HCT116 (cell line): ENCODE results near the gene GAL. TPM values are rescaled to one million over a fixed set of nuclear protein-coding genes. Genes with fewer than 3 reads are reported as not detected.
"Not testable (repeated sequence)": the region's sequence is repeated elsewhere in the genome, so short reads cannot be mapped to it uniquely, and the experiment has no call there.

ENCODE experiments used
- ATAC-seq: fragments of 200-7000 bp; cut with Tn5 transposase; 2 replicates; pipeline ENCODE4 v1.9.1; 2020; ENCODE audit warnings: mild to moderate bottlenecking, moderate library complexity
- BruUV-seq: library from RNA; stranded (reverse); fragments of 400-500 nt; replicated peaks from 2 replicates; lab custom pipeline; 2021; lab: Mats Ljungman, UMichigan
- CTCF ChIA-PET: fragments of 300-600 bp; sonication (Branson Sonifier 250); formaldehyde crosslinking; loops from one replicate; lab custom pipeline; 2021; ENCODE audit warnings: antibody characterized with exemption; lab: Charles Lee
- POLR2A ChIA-PET: fragments of 300-600, 350-600 bp; sonication (Branson Sonifier 250); formaldehyde crosslinking; loops from one replicate; lab custom pipeline; 2021; ENCODE audit warnings: antibody characterized with exemption; lab: Charles Lee
- RAD21 ChIA-PET, 2 experiments: fragments of 300-600 bp; sonication (Branson Sonifier 250); formaldehyde crosslinking; loops; one replicate each; lab custom pipeline; 2023; ENCODE audit warnings: low total read pairs in 2 of 2; ENCODE audit not compliant: uncharacterized antibody in 2 of 2, unreplicated experiment in 2 of 2, low non-redundant PET in 1 of 2; lab: Charles Lee
- DNase-seq: peaks from one replicate; pipeline ENCODE4 v3.0.0-alpha.2; 2010; ENCODE audit warnings: low read depth, low spot score
- H2AFZ ChIP-seq: fragments of 200-600 bp; shearing (Covaris generic), sonication (generic); 2 replicates; pipeline ENCODE4 v1.6.1; 2017; ENCODE audit warnings: low read depth, mixed run types, mixed read lengths, antibody characterized with exemption, low read length; ENCODE audit not compliant: poor library complexity, severe bottlenecking
- H3K27ac ChIP-seq: 2 replicates; pipeline ENCODE4 v1.5.1; 2012; ENCODE audit warnings: low read depth, low read length
- H3K27me3 ChIP-seq: fragments of 200-600 bp; sonication (generic); 2 replicates; pipeline ENCODE4 v1.6.1; 2016; ENCODE audit warnings: mixed run types, low read length, mixed read lengths; ENCODE audit not compliant: insufficient read depth
- H3K36me3 ChIP-seq, 2 experiments: fragments of 200-500 bp in 1 of 2; fragments of 200-600 bp in 1 of 2; sonication (Bioruptor generic) in 1 of 2; sonication (generic) in 1 of 2; 2 replicates each; pipeline versions ENCODE4 v1.5.1 to v1.6.1; 2014 to 2016; ENCODE audit warnings: low read length in 2 of 2, inconsistent platforms in 1 of 2, mixed read lengths in 1 of 2, mixed run types in 1 of 2; ENCODE audit not compliant: insufficient read depth in 2 of 2, control insufficient read depth in 1 of 2
- H3K4me1 ChIP-seq, 2 experiments: fragments of 200-600 bp in 1 of 2; sonication (generic) in 1 of 2; 2 replicates each; pipeline versions ENCODE4 v1.5.1 to v1.6.1; 2012 to 2017; ENCODE audit warnings: low read length in 2 of 2, inconsistent platforms in 1 of 2, mild to moderate bottlenecking in 1 of 2, mixed read lengths in 1 of 2, mixed run types in 1 of 2, moderate library complexity in 1 of 2; ENCODE audit not compliant: insufficient read depth in 2 of 2, control insufficient read depth in 1 of 2
- H3K4me2 ChIP-seq: fragments of 200-600 bp; sonication (generic); 2 replicates; pipeline ENCODE4 v1.6.1; 2017; ENCODE audit warnings: mixed run types, low read length, mixed read lengths
- H3K4me3 ChIP-seq, 2 experiments: fragments of 200-600 bp in 1 of 2; sonication (generic) in 1 of 2; replicated peaks in 1 of 2; 2 replicates each; pipeline ENCODE4 v1.5.1; 2011 to 2016; ENCODE audit warnings: low read length in 2 of 2, control low read depth in 1 of 2, low read depth in 1 of 2, mild to moderate bottlenecking in 1 of 2, mixed read lengths in 1 of 2, mixed run types in 1 of 2
- H3K79me2 ChIP-seq: fragments of 200-600 bp; sonication (generic); 2 replicates; pipeline ENCODE4 v1.6.1; 2017; ENCODE audit warnings: mild to moderate bottlenecking, mixed run types, low read length, moderate library complexity, mixed read lengths; ENCODE audit not compliant: insufficient read depth
- H3K9ac ChIP-seq: fragments of 200-600 bp; sonication (generic); 2 replicates; pipeline ENCODE4 v1.6.1; 2016; ENCODE audit warnings: low read length, mixed read lengths
- H3K9me2 ChIP-seq: fragments of 200-600 bp; sonication (generic), shearing (Covaris generic); 2 replicates; pipeline ENCODE4 v1.6.1; 2017; ENCODE audit warnings: mixed run types, mild to moderate bottlenecking, moderate library complexity; ENCODE audit not compliant: insufficient read depth
- H3K9me3 ChIP-seq, 2 experiments: fragments of 200-500 bp in 1 of 2; fragments of 200-600 bp in 1 of 2; sonication (Bioruptor generic) in 1 of 2; sonication (generic) in 1 of 2; 2 replicates each; pipeline ENCODE4 v1.6.1; 2014 to 2017; ENCODE audit warnings: low read length in 2 of 2, mixed read lengths in 2 of 2, inconsistent platforms in 1 of 2, low read depth in 1 of 2, mild to moderate bottlenecking in 1 of 2, mixed run types in 1 of 2, moderate library complexity in 1 of 2; ENCODE audit not compliant: control insufficient read depth in 1 of 2, insufficient read depth in 1 of 2
- H4K20me1 ChIP-seq: fragments of 200-600 bp; sonication (generic), shearing (Covaris generic); 2 replicates; pipeline ENCODE4 v1.6.1; 2017; ENCODE audit warnings: mixed run types, mild to moderate bottlenecking, moderate library complexity; ENCODE audit not compliant: insufficient read depth
- CBX3 ChIP-seq: IDR thresholded peaks from 2 replicates; pipeline ENCODE4 v1.6.1; 2012; ENCODE audit warnings: low read depth
- POLR2AphosphoS5 ChIP-seq: IDR thresholded peaks from 2 replicates; pipeline ENCODE4 v1.6.1; 2011; ENCODE audit warnings: mild to moderate bottlenecking, low read depth, low read length, moderate library complexity
- SIN3A ChIP-seq: IDR thresholded peaks from 2 replicates; pipeline ENCODE4 v1.6.1; 2012; ENCODE audit warnings: low read depth
- SRF ChIP-seq: IDR thresholded peaks from 2 replicates; pipeline ENCODE4 v1.6.1; 2012; ENCODE audit warnings: low read depth
- ZFX ChIP-seq: fragments of 450-650 bp; IDR thresholded peaks from 2 replicates; pipeline ENCODE4 v1.6.1; 2017
- ZNF274 ChIP-seq: fragments of 200-500 bp; sonication (Bioruptor generic); IDR thresholded peaks from 2 replicates; pipeline ENCODE4 v1.6.1; 2014; ENCODE audit warnings: mild to moderate bottlenecking, low read depth, low read length, inconsistent platforms
- intact Hi-C: fragments of 100-400 bp; cut with micrococcal nuclease; formaldehyde crosslinking; loops from 2 replicates; pipeline ENCODE4 v1.10.0; 2022
- total RNA-seq: library from RNA; stranded (reverse); gene quantifications from one replicate; pipeline ENCODE4 v1.2.1, GENCODE V29; 2021; ENCODE audit not compliant: unreplicated experiment
- TF ChIP-seq, protein P1 (sequence below): IDR thresholded peaks from 2 replicates; pipeline ENCODE4 v1.6.1; 2012
- TF ChIP-seq, protein P2 (sequence below): IDR thresholded peaks from 2 replicates; pipeline ENCODE4 v1.6.1; 2011; ENCODE audit warnings: mild to moderate bottlenecking, low read length, moderate library complexity; ENCODE audit not compliant: insufficient replicate concordance; ENCODE audit errors: extremely low read depth

Gene GAL
- total RNA-seq, 1 experiment from 2014 or later, result 83.1 TPM

GRCh38 chr11:68635883-68636282 is 48.5 kb upstream of the GAL start:
- H3K36me3 ChIP-seq, POLR2A ChIA-PET, intact Hi-C loops, RAD21 ChIA-PET, H2AFZ ChIP-seq, H3K27me3 ChIP-seq, DNase-seq, H3K79me2 ChIP-seq, H3K9me3 ChIP-seq, H3K9me2 ChIP-seq, BruUV-seq, H3K9ac ChIP-seq, H4K20me1 ChIP-seq, H3K4me2 ChIP-seq, CTCF ChIA-PET, ATAC-seq, H3K4me3 ChIP-seq, H3K27ac ChIP-seq, H3K4me1 ChIP-seq: not testable (repeated sequence)

DNA sequence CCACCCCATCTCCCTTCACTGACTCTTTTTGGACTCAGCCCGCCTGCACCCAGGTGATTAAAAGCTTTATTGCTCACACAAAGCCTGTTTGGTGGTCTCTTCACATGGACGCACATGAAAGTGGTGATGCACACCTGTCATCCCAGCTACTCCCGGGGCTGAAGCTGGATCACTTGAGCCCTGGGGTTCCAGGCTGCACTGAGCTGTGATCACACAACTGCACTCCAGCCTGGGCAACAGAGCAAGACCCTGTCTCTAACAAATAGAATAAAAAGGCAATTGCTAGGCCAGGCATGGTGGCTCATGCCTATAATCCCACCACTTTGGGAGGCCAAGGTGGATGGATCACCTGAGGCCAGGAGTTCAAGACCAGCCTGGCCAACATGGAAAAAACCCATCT is 45.0 kb upstream of the GAL start:
- POLR2A ChIA-PET, H3K27me3 ChIP-seq, DNase-seq: not testable (repeated sequence)

DNA sequence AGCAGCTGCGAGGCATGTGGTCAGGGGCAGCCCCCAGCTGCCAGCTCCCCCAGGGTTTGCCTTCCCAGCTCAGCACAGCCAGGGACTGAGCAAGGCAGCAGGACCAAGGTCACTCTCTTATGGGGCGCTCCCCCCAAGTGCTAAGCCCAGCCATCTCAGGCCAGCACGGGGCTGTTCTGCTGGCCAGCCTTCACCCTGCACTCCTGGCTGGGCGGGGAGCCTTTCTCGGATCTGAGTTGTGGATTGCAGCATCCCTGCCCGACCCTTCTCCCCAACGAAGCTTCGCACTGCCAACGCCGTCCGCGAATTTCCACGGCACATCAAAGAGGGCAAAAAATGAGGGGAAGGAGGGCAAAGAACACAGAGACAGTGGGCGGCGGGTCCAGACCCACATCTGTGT is 42.5 kb upstream of the GAL start:
- ChIA-PET RAD21 (no interaction called here), CTCF (interaction anchor here (1.5 to 2.3 kb wide), 2 partner anchors 9 to 127 kb away, joined by 3 to 11 read pairs; no protein-coding TSS in a partner anchor), POLR2A (no interaction called here)
- ATAC-seq (no peak), DNase-seq (no peak)
- Histone ChIP-seq H3K9me3 (peaks cover 1% of the 10 kb centered on the region in 2 experiments; a peak in 2 of 4 replicates), H3K4me2 (no peak overlapping the region), H3K4me3 (no peak overlapping the region), H4K20me1 (no peaks in the 10 kb centered on the region), H2AFZ (no peak overlapping the region), H3K4me1 (no peaks in the 10 kb centered on the region), H3K27ac (no peak overlapping the region), H3K27me3 (no peaks in the 10 kb centered on the region), H3K9me2 (no peaks in the 10 kb centered on the region), H3K79me2 (no peaks in the 10 kb centered on the region), H3K36me3 (no peaks in the 10 kb centered on the region), H3K9ac (no peak overlapping the region)
- no TSS peak for BruUV-seq
- intact Hi-C loops, result no loop called here
- TF ChIP-seq SIN3A (no peak), ZFX (no peak), CBX3 (no peak), POLR2AphosphoS5 (no peak), SRF (no peak), ZNF274 (no peak)
- TF ChIP-seq, protein P1, sequence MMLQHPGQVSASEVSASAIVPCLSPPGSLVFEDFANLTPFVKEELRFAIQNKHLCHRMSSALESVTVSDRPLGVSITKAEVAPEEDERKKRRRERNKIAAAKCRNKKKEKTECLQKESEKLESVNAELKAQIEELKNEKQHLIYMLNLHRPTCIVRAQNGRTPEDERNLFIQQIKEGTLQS, result no peak
- TF ChIP-seq, protein P2, sequence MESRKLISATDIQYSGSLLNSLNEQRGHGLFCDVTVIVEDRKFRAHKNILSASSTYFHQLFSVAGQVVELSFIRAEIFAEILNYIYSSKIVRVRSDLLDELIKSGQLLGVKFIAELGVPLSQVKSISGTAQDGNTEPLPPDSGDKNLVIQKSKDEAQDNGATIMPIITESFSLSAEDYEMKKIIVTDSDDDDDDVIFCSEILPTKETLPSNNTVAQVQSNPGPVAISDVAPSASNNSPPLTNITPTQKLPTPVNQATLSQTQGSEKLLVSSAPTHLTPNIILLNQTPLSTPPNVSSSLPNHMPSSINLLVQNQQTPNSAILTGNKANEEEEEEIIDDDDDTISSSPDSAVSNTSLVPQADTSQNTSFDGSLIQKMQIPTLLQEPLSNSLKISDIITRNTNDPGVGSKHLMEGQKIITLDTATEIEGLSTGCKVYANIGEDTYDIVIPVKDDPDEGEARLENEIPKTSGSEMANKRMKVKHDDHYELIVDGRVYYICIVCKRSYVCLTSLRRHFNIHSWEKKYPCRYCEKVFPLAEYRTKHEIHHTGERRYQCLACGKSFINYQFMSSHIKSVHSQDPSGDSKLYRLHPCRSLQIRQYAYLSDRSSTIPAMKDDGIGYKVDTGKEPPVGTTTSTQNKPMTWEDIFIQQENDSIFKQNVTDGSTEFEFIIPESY, result no peak

More for the DNA sequence above, 45.0 kb upstream of the GAL start:
- H3K36me3 ChIP-seq, H4K20me1 ChIP-seq, H3K79me2 ChIP-seq, H2AFZ ChIP-seq, H3K27ac ChIP-seq, BruUV-seq, H3K9me3 ChIP-seq, H3K4me1 ChIP-seq, H3K9me2 ChIP-seq, RAD21 ChIA-PET, H3K4me2 ChIP-seq, intact Hi-C loops, H3K9ac ChIP-seq, ATAC-seq, H3K4me3 ChIP-seq: not testable (repeated sequence)
- CTCF ChIA-PET, result interaction anchor here (0.6 kb wide), 1 partner anchor 42 kb away, joined by 3 read pairs; no protein-coding TSS in a partner anchor
